Naive thymus-derived CD4-positive, alpha-beta T cell (primary cell): ENCODE measurements around the gene GAPDH. TPM values are rescaled to one million over a fixed set of nuclear protein-coding genes. Genes with fewer than 3 reads are reported as not detected.

Source experiments
- ATAC-seq: fragments of 150-1000 bp; cut with Tn5 transposase; 2 replicates; pipeline ENCODE4 v1.10.0; 2021; ENCODE audit warnings: mild to moderate bottlenecking, moderate library complexity
- CTCF ChIA-PET: fragments of 350-600 bp; sonication (Branson Sonifier 250); formaldehyde crosslinking; loops from one replicate; lab custom pipeline; 2021; ENCODE audit warnings: antibody characterized with exemption; lab: Charles Lee
- POLR2A ChIA-PET: fragments of 350-600 bp; sonication (Branson Sonifier 250); formaldehyde crosslinking; loops from one replicate; lab custom pipeline; 2021; ENCODE audit warnings: antibody characterized with exemption, inconsistent platforms; lab: Charles Lee
- DNase-seq, 9 donors: peaks; one replicate each; pipeline versions ENCODE4 v3.0.0 to v3.0.0-alpha.2; 2020 to 2022; ENCODE audit warnings: mixed read lengths in 1 of 9
- H3K27ac ChIP-seq: one replicate; pipeline ENCODE4 v1.7.0; 2013; ENCODE audit warnings: mild to moderate bottlenecking, low read depth, low read length, moderate library complexity
- H3K27me3 ChIP-seq, 2 donors: one replicate each; pipeline ENCODE4 v1.7.0; 2013; ENCODE audit warnings: low read length in 2 of 2, mild to moderate bottlenecking in 2 of 2, moderate library complexity in 2 of 2; ENCODE audit not compliant: control insufficient read depth in 2 of 2, insufficient read depth in 2 of 2
- H3K36me3 ChIP-seq, 3 experiments: 1 replicate in 2 of 3; 2 replicates in 1 of 3; pipeline ENCODE4 v1.7.0; 2013; ENCODE audit warnings: low read length in 3 of 3, mild to moderate bottlenecking in 3 of 3, moderate library complexity in 1 of 3; ENCODE audit not compliant: insufficient read depth in 3 of 3, control insufficient read depth in 2 of 3
- H3K4me1 ChIP-seq, 2 donors: one replicate each; pipeline ENCODE4 v1.7.0; 2013; ENCODE audit warnings: low read length in 2 of 2, mild to moderate bottlenecking in 2 of 2, moderate library complexity in 1 of 2; ENCODE audit not compliant: control insufficient read depth in 2 of 2, insufficient read depth in 2 of 2
- H3K4me3 ChIP-seq: 2 replicates; pipeline ENCODE4 v1.7.0; 2013; ENCODE audit warnings: mild to moderate bottlenecking, low read length
- H3K9me3 ChIP-seq, 3 experiments: 1 replicate in 2 of 3; 2 replicates in 1 of 3; pipeline ENCODE4 v1.7.0; 2013; ENCODE audit warnings: low read length in 3 of 3; ENCODE audit not compliant: control insufficient read depth in 2 of 3
- H3K27ac Mint-ChIP-seq, 9 donors: one replicate each; pipeline ENCODE4 v1.8.0; 2020 to 2022; ENCODE audit warnings: mixed read lengths in 9 of 9, mild to moderate bottlenecking in 8 of 9, moderate library complexity in 5 of 9, inconsistent platforms in 2 of 9
- H3K27me3 Mint-ChIP-seq, 5 donors: one replicate each; pipeline ENCODE4 v1.8.0; 2021 to 2022; ENCODE audit warnings: mixed read lengths in 5 of 5, mild to moderate bottlenecking in 1 of 5
- H3K36me3 Mint-ChIP-seq, 5 donors: one replicate each; pipeline ENCODE4 v1.8.0; 2020 to 2022; ENCODE audit warnings: mixed read lengths in 5 of 5, mild to moderate bottlenecking in 3 of 5, inconsistent platforms in 1 of 5
- H3K4me1 Mint-ChIP-seq, 7 donors: one replicate each; pipeline ENCODE4 v1.8.0; 2020 to 2022; ENCODE audit warnings: mixed read lengths in 7 of 7, mild to moderate bottlenecking in 3 of 7, inconsistent platforms in 1 of 7
- H3K4me3 Mint-ChIP-seq, 10 donors: one replicate each; pipeline ENCODE4 v1.8.0; 2020 to 2022; ENCODE audit warnings: mild to moderate bottlenecking in 10 of 10, mixed read lengths in 10 of 10, moderate library complexity in 6 of 10, inconsistent platforms in 2 of 10
- H3K9me3 Mint-ChIP-seq, 11 donors: one replicate each; pipeline ENCODE4 v1.8.0; 2020 to 2022; ENCODE audit warnings: mixed read lengths in 11 of 11, mild to moderate bottlenecking in 4 of 11, inconsistent platforms in 1 of 11, moderate library complexity in 1 of 11
- intact Hi-C, 2 donors: fragments of 100-400 bp; cut with micrococcal nuclease; formaldehyde crosslinking; loops; one replicate each; pipeline ENCODE4 v1.15.1; 2023
- polyA plus RNA-seq, 2 donors: library from polyadenylated mRNA; unstranded; fragments of 300-500 nt; fragmentation: Illumina TruSeq; gene quantifications; one replicate each; pipeline ENCODE4 v1.2.3, GENCODE V29; 2021
- total RNA-seq, 6 experiments: library from RNA in 5 of 6; stranded (reverse) in 5 of 6; gene quantifications; 1 replicate in 5 of 6; 2 replicates in 1 of 6; pipeline ENCODE4 v1.2.3 and lab custom pipeline; 2021 to 2026

Gene GAPDH
- total and polyA plus RNA-seq, 7 experiments from 2014 or later, result 330 to 4,503 (median 970) TPM

DNA sequence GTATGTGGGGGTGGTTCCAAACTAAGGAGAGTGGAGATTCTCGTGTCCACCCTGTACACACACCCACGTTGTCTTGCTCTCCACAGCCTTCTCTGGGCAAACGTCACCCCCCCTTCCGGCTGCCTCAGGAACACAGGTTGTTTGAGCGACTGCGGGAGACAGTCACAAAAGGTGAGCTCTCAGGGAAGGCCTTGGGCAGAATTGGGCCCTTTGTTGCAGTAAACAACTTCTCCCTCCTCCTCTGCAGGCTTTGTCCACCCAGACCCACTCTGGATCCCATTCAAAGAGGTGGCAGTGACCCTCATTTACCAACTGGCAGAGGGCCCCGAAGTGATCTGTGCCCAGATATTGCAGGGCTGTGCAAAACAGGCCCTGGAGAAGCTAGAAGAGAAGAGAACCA, 8.1 kb upstream of the GAPDH start:
- Mint-ChIP-seq H3K27ac (peak overlapping the region in 2 of 9 donors; percentile 26 to 56), H3K4me1 (peaks cover 0 to 15% (median 0%) of the 10 kb centered on the region in 7 donors), H3K27me3 (no peaks in the 10 kb centered on the region), H3K4me3 (no peak overlapping the region), H3K36me3 (peaks cover 22 to 59% (median 24%) of the 10 kb centered on the region in 5 donors), H3K9me3 (no peaks in the 10 kb centered on the region)
- H3K27me3 ChIP-seq, result no peaks in the 10 kb centered on the region
- no peak for ATAC-seq
- intact Hi-C loops, result no loop called here
- H3K9me3 ChIP-seq, result no peaks in the 10 kb centered on the region
- H3K27ac ChIP-seq, result no peak overlapping the region
- ChIA-PET POLR2A (no interaction called here), CTCF (no interaction called here)
- H3K4me1 ChIP-seq, result no peaks in the 10 kb centered on the region
- DNase-seq, result no peak
- no peak overlapping the region for H3K4me3 ChIP-seq
- peaks cover 15 to 100% (median 27%) of the 10 kb centered on the region in 3 experiments for H3K36me3 ChIP-seq

DNA sequence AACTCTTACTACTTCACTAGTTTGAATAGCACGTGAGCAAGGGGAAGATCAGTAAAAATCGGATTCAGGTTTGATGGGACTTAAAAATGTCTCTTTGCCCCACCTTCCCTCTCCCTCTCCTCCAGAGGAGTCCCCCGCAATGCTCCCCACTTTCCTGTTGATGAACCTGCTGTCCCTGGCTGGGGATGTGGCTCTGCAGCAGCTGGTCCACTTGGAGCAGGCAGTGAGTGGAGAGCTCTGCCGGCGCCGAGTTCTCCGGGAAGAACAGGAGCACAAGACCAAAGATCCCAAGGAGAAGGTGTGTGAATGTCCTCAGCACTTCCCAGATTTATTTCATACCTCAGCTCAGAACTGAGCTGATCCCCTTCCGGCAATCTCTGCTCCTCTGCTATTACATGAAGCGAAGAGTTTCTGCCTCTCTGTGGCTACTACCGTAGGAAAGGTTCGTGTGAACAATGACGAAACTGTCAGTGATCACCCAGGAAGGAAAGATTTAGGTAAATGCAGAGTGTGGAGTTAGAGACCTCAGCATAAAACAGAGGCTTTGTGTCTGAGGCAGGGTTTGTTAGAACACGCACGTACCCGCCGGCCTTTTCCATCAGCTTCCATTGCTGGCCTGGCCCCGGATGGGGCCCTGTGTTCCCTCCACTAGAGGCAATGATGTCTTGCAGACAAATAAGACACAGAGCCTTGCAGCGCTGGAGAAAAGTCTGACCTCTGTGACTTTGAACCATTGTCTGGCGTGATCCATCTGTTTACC, 7.4 kb upstream of the GAPDH start:
- CTCF ChIA-PET, result no interaction called here

DNA sequence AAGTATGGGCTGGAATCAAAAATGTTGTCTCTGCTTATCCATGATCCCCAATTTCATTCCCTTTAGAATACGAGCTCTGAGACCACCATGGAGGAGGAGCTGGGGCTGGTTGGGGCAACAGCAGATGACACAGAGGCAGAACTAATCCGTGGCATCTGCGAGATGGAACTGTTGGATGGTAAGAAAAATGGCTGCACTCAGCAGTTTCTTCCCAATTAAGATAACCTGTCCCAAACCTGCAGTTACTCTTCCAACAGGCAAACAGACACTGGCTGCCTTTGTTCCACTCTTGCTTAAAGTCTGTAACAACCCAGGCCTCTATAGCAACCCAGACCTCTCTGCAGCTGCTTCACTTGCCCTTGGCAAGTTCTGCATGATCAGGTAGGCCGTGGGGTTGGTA, 6.6 kb upstream of the GAPDH start:
- peaks cover 0 to 2% (median 0%) of the 10 kb centered on the region in 5 donors for H3K27me3 Mint-ChIP-seq
- POLR2A ChIA-PET, result no interaction called here

More for the DNA sequence above, 7.4 kb upstream of the GAPDH start:
- Mint-ChIP-seq H3K9me3 (no peaks in the 10 kb centered on the region), H3K27me3 (no peaks in the 10 kb centered on the region), H3K4me3 (no peak overlapping the region), H3K4me1 (peaks cover 0 to 19% (median 2%) of the 10 kb centered on the region in 7 donors), H3K27ac (peak overlapping the region in 2 of 9 donors; percentile 26), H3K36me3 (peaks cover 22 to 59% (median 24%) of the 10 kb centered on the region in 5 donors)
- Histone ChIP-seq H3K4me3 (no peak overlapping the region), H3K27me3 (no peaks in the 10 kb centered on the region), H3K36me3 (peaks cover 8 to 93% (median 21%) of the 10 kb centered on the region in 3 experiments), H3K4me1 (peaks cover 0 to 3% of the 10 kb centered on the region in 2 donors), H3K9me3 (no peaks in the 10 kb centered on the region), H3K27ac (no peak overlapping the region)
- POLR2A ChIA-PET, result no interaction called here
- no peak for DNase-seq
- ATAC-seq, result no peak
- intact Hi-C loops, result no loop called here

DNA sequence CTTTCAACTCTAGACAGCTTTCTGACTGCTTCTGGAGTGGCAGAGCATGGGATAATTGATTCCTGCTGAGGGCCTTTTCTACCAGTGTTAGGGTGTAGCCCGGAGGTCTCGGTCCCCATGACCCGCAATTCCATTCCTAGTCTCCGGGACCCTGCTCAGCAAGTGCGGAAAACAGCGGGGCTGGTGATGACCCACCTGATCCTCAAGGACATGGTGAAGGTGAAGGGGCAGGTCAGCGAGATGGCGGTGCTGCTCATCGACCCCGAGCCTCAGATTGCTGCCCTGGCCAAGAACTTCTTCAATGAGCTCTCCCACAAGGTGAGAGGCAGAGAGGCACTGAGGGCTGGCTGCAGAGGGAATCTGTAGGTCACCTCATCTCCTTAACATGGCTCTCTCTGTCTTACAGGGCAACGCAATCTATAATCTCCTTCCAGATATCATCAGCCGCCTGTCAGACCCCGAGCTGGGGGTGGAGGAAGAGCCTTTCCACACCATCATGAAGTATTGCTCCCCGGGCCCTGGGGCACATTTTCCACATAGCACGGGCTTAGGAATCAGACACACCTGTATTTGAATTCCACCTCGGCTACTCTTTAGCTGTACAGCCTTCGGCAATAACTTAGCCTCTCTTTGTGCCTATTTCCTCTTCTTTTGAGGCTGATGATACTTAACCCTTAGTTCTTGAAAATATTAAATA, 5.6 kb upstream of the GAPDH start:
- no peak for DNase-seq
- no peak for ATAC-seq
- Mint-ChIP-seq H3K4me3 (peak overlapping the region in 1 of 10 donors; percentile 56), H3K9me3 (peaks cover 0 to 1% (median 0%) of the 10 kb centered on the region in 11 donors), H3K4me1 (peaks cover 12 to 32% (median 17%) of the 10 kb centered on the region in 7 donors), H3K27ac (peak overlapping the region in 2 of 9 donors; percentile 46 to 52), H3K36me3 (peaks cover 16 to 48% (median 16%) of the 10 kb centered on the region in 5 donors), H3K27me3 (peaks cover 0 to 2% (median 0%) of the 10 kb centered on the region in 5 donors)
- peaks cover 8 to 76% (median 14%) of the 10 kb centered on the region in 3 experiments for H3K36me3 ChIP-seq
- intact Hi-C loops, result no loop called here
- H3K4me3 ChIP-seq, result no peak overlapping the region
- ChIA-PET POLR2A (interaction anchor here (0.5 to 1.2 kb wide), 3 partner anchors 37 to 233 kb away, joined by 3 to 4 read pairs (median 3); no protein-coding TSS in a partner anchor), CTCF (interaction anchor here (0.7 kb wide), 1 partner anchor 9 kb away, joined by 3 read pairs; no protein-coding TSS in a partner anchor)
- H3K9me3 ChIP-seq, result no peaks in the 10 kb centered on the region
- H3K4me1 ChIP-seq, result peaks cover 16 to 20% of the 10 kb centered on the region in 2 donors
- no peak overlapping the region for H3K27ac ChIP-seq
- H3K27me3 ChIP-seq, result no peaks in the 10 kb centered on the region

More for the DNA sequence above, 6.6 kb upstream of the GAPDH start:
- ATAC-seq, result no peak
- peaks cover 6 to 27% (median 9%) of the 10 kb centered on the region in 7 donors for H3K4me1 Mint-ChIP-seq
- intact Hi-C loops, result no loop called here
- no peaks in the 10 kb centered on the region for H3K9me3 ChIP-seq
- peaks cover 0 to 1% (median 0%) of the 10 kb centered on the region in 11 donors for H3K9me3 Mint-ChIP-seq
- no peak overlapping the region for H3K27ac ChIP-seq
- H3K36me3 ChIP-seq, result peaks cover 8 to 86% (median 20%) of the 10 kb centered on the region in 3 experiments
- H3K4me1 ChIP-seq, result peaks cover 7 to 10% of the 10 kb centered on the region in 2 donors
- H3K4me3 Mint-ChIP-seq, result no peak overlapping the region
- H3K4me3 ChIP-seq, result no peak overlapping the region
- no peaks in the 10 kb centered on the region for H3K27me3 ChIP-seq
- H3K36me3 Mint-ChIP-seq, result peaks cover 18 to 54% (median 18%) of the 10 kb centered on the region in 5 donors
- H3K27ac Mint-ChIP-seq, result no peak overlapping the region
- CTCF ChIA-PET, result no interaction called here
- no peak for DNase-seq

DNA sequence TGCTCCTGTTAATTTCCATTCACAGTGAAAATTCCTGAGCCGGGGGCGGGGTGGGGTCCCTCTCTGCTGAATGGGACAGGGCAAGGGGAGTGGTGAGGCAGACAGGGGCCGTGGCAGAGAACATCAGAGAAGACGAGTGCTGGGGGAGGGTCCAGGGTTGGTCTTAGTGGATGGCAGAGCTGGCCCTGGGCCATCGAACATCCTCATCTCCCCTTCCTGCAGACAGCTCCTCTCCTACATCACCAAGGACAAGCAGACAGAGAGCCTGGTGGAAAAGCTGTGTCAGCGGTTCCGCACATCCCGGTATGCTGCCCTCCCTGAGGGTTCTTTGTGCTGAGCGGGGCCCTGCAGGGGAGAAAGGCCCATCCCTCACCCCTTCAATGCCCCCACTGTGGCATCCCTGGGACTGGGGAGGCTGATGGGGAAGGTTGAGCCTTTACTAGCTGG, 5.0 kb upstream of the GAPDH start:
- H3K36me3 Mint-ChIP-seq, result peaks cover 12 to 43% (median 16%) of the 10 kb centered on the region in 5 donors
- peaks cover 0 to 2% (median 0%) of the 10 kb centered on the region in 5 donors for H3K27me3 Mint-ChIP-seq
- intact Hi-C loops, result no loop called here

More for the DNA sequence above, 5.0 kb upstream of the GAPDH start:
- ChIA-PET POLR2A (interaction anchor here (0.5 to 1.2 kb wide), 3 partner anchors 37 to 232 kb away, joined by 3 to 4 read pairs (median 3); no protein-coding TSS in a partner anchor), CTCF (interaction anchor here (0.7 kb wide), 1 partner anchor 8 kb away, joined by 3 read pairs; no protein-coding TSS in a partner anchor)
- Mint-ChIP-seq H3K9me3 (peaks cover 0 to 1% (median 0%) of the 10 kb centered on the region in 11 donors), H3K4me1 (peaks cover 15 to 33% (median 20%) of the 10 kb centered on the region in 7 donors), H3K4me3 (no peak overlapping the region), H3K27ac (peak overlapping the region in 3 of 9 donors; percentile 4 to 89 (median 71))
- H3K27me3 ChIP-seq, result no peaks in the 10 kb centered on the region
- H3K36me3 ChIP-seq, result peaks cover 8 to 70% (median 14%) of the 10 kb centered on the region in 3 experiments
- peaks cover 18 to 24% of the 10 kb centered on the region in 2 donors for H3K4me1 ChIP-seq
- no peak overlapping the region for H3K27ac ChIP-seq
- ATAC-seq, result no peak
- no peaks in the 10 kb centered on the region for H3K9me3 ChIP-seq
- no peak overlapping the region for H3K4me3 ChIP-seq
- DNase-seq, result no peak
